ENCODE results near the gene ITPK1. TPM values are rescaled to one million over a fixed set of nuclear protein-coding genes. Genes with fewer than 3 reads are reported as not detected.

ITPK1 gene
- polyA plus RNA-seq, 1 of the 3 experiments (the other 2 are of a cell fraction) = 23.2 TPM

GRCh38 chr14:93067088-93067487, 48.6 kb downstream of the ITPK1 start (continued):
- no peak for TF ChIP-seq CTCF (IDR thresholded peaks at IDR 0.05)

GRCh38 chr14:93065272-93065730, 50.4 kb downstream of the ITPK1 start:
- H2AFZ ChIP-seq (ENCODE audit: low read depth) = no peak overlapping the region
- H3K4me3 ChIP-seq (ENCODE audit: low read depth in 2 of 2, low read length in 1 of 2) = no peak overlapping the region
- no peaks in the 10 kb centered on the region for H3K79me2 ChIP-seq (ENCODE audit: insufficient read depth)
- no peak overlapping the region for H3K4me2 ChIP-seq
- ChIA-PET CTCF (interaction anchor here (1.1 to 3.7 kb wide), 2 partner anchors 8 to 48 kb away, joined by 3 to 13 read pairs; no protein-coding TSS in a partner anchor), POLR2A (no interaction called here)
- no peaks in the 10 kb centered on the region for H3K27me3 ChIP-seq (ENCODE audit: insufficient read depth)
- peaks cover 6% of the 10 kb centered on the region; the same call in 1 of the 2 replicates for H4K20me1 ChIP-seq (ENCODE audit: insufficient read depth)
- no peaks in the 10 kb centered on the region for H3K9me3 ChIP-seq
- no peak for TF ChIP-seq RXRA (IDR thresholded peaks at IDR 0.05; ENCODE audit: borderline replicate concordance, low read depth)
- no peak for TF ChIP-seq GATA2 (CRISPR knock-in tag; IDR thresholded peaks at IDR 0.05)
- TF ChIP-seq SMC3 (IDR thresholded peaks at IDR 0.05; ENCODE audit: low read depth, low read length) = no peak
- TF ChIP-seq MAX (IDR thresholded peaks at IDR 0.05; ENCODE audit: low read depth) = no peak
- no peak for TF ChIP-seq NFIC (IDR thresholded peaks at IDR 0.05; ENCODE audit: borderline replicate concordance)
- no peak for TF ChIP-seq EP300 (IDR thresholded peaks at IDR 0.05; ENCODE audit: borderline replicate concordance in 1 of 2, low read depth in 1 of 2, low read length in 1 of 2)
- WGBS (ENCODE audit: low lambda C conversion rate) = 90% methylated on average over 2 of the region's 2 CpGs
- H3K9me2 ChIP-seq = no peaks in the 10 kb centered on the region
- H3K9ac ChIP-seq = no peak overlapping the region
- H3K4me1 ChIP-seq (ENCODE audit: control insufficient read depth in 1 of 2, insufficient read depth in 2 of 2, low read depth in 1 of 2, low read length in 1 of 2) = peaks cover 11 to 29% of the 10 kb centered on the region in 2 experiments; a peak in 3 of 4 replicates
- no peaks in the 10 kb centered on the region for H3F3A ChIP-seq (replicated peaks; ENCODE audit: insufficient read depth)
- no peaks in the 10 kb centered on the region for H3K36me3 ChIP-seq (replicated peaks in 1 of 2; ENCODE audit: control insufficient read depth in 1 of 2, insufficient read depth in 2 of 2, low read length in 1 of 2)
- no peak for DNase-seq
- H3K27ac ChIP-seq (ENCODE audit: low read depth in 2 of 2, low read length in 1 of 2) = no peak overlapping the region

GRCh38 chr14:93064411-93065271, 51.1 kb downstream of the ITPK1 start:
- Histone ChIP-seq H3K9ac (no peak overlapping the region), H3K79me2 (ENCODE audit: insufficient read depth) (no peaks in the 10 kb centered on the region), H2AFZ (ENCODE audit: low read depth) (no peak overlapping the region), H3K4me2 (peak overlapping the region; percentile 37; the same call in 1 of the 2 replicates), H3K4me3 (ENCODE audit: low read depth in 2 of 2, low read length in 1 of 2) (no peak overlapping the region), H4K20me1 (ENCODE audit: insufficient read depth) (peaks cover 6% of the 10 kb centered on the region; the same call in 1 of the 2 replicates), H3K4me1 (ENCODE audit: control insufficient read depth in 1 of 2, insufficient read depth in 2 of 2, low read depth in 1 of 2, low read length in 1 of 2) (peaks cover 11 to 31% of the 10 kb centered on the region in 2 experiments; a peak in 3 of 4 replicates), H3K9me2 (no peaks in the 10 kb centered on the region), H3F3A (replicated peaks; ENCODE audit: insufficient read depth) (no peaks in the 10 kb centered on the region), H3K36me3 (replicated peaks in 1 of 2; ENCODE audit: control insufficient read depth in 1 of 2, insufficient read depth in 2 of 2, low read length in 1 of 2) (no peaks in the 10 kb centered on the region), H3K27ac (ENCODE audit: low read depth in 2 of 2, low read length in 1 of 2) (no peak overlapping the region), H3K27me3 (ENCODE audit: insufficient read depth) (no peaks in the 10 kb centered on the region), H3K9me3 (no peaks in the 10 kb centered on the region)
- DNase-seq = no peak
- 87% methylated on average over 10 of the region's 10 CpGs for WGBS (ENCODE audit: low lambda C conversion rate)
- CTCF ChIA-PET = interaction anchor here (0.6 to 3.7 kb wide), 4 partner anchors 9 to 75 kb away, joined by 3 to 13 read pairs (median 3); no protein-coding TSS in a partner anchor
- POLR2A ChIA-PET = no interaction called here
- TF ChIP-seq JUND (IDR thresholded peaks at IDR 0.05) = no peak
- TF ChIP-seq EZH2phosphoT487 (IDR thresholded peaks at IDR 0.05; ENCODE audit: borderline replicate concordance, low read depth) = no peak
- TF ChIP-seq MEF2A (IDR thresholded peaks at IDR 0.05; ENCODE audit: borderline replicate concordance, low read depth) = no peak
- no peak for TF ChIP-seq FOXM1 (IDR thresholded peaks at IDR 0.05; ENCODE audit: low read depth)
- no peak for TF ChIP-seq PBX3 (IDR thresholded peaks at IDR 0.05)
- no peak for TF ChIP-seq POLR2AphosphoS5 (IDR thresholded peaks at IDR 0.05; ENCODE audit: low read depth, low read length)
- TF ChIP-seq TAF1 (IDR thresholded peaks at IDR 0.05; ENCODE audit: borderline replicate concordance, low read depth, low read length) = no peak
- no peak for TF ChIP-seq TEAD4 (IDR thresholded peaks at IDR 0.05; ENCODE audit: borderline replicate concordance, insufficient read depth)
- TF ChIP-seq RCOR1 (IDR thresholded peaks at IDR 0.05; ENCODE audit: low read length) = no peak
- no peak for TF ChIP-seq FOSL2 (IDR thresholded peaks at IDR 0.05; ENCODE audit: borderline replicate concordance, low read depth)
- TF ChIP-seq MAX (IDR thresholded peaks at IDR 0.05; ENCODE audit: low read depth) = no peak
- TF ChIP-seq EP300 (IDR thresholded peaks at IDR 0.05; ENCODE audit: borderline replicate concordance in 1 of 2, low read depth in 1 of 2, low read length in 1 of 2) = no peak
- no peak for TF ChIP-seq TCF12 (IDR thresholded peaks at IDR 0.05)
- no peak for TF ChIP-seq NFIC (IDR thresholded peaks at IDR 0.05; ENCODE audit: borderline replicate concordance)
- TF ChIP-seq GABPA (IDR thresholded peaks at IDR 0.05; ENCODE audit: low read depth) = no peak
- no peak for TF ChIP-seq GATA2 (CRISPR knock-in tag; IDR thresholded peaks at IDR 0.05)
- no peak for TF ChIP-seq FOXJ3 (CRISPR knock-in tag; IDR thresholded peaks at IDR 0.05)
- TF ChIP-seq RAD21 (IDR thresholded peaks at IDR 0.05; ENCODE audit: low read length) = no peak

All from SK-N-SH (cell line).